HG02973 (cell line): ENCODE data around the gene EMC7.
A peak's percentile ranks its signal among the peaks of the same experiment; 100 is the strongest.

ENCODE experiments used
- ATAC-seq: cut with Tn5 transposase; IDR thresholded peaks from one replicate; pipeline ENCODE4 v1.9.1; 2021; ENCODE audit warnings: moderate library complexity; ENCODE audit not compliant: unreplicated experiment

EMC7 gene

GRCh38 chr15:34039790-34040113, 61.9 kb downstream of the EMC7 start:
- no peak for ATAC-seq

GRCh38 chr15:34038871-34039789, 62.5 kb downstream of the EMC7 start, which contains the start of gene AVEN:
AVEN (minus strand) TSS chr15:34039204; CDS start chr15:34039046, 158 bp downstream.
- peak; percentile 43 for ATAC-seq

- peak; percentile 72 for ATAC-seq
Measured at GRCh38 chr15:34038023-34038870, 63.4 kb downstream of the EMC7 start.
